ENCODE results near the gene SEMA3E.
A peak's percentile ranks its signal among the peaks of the same experiment; 100 is the strongest.

The SEMA3E gene

DNA sequence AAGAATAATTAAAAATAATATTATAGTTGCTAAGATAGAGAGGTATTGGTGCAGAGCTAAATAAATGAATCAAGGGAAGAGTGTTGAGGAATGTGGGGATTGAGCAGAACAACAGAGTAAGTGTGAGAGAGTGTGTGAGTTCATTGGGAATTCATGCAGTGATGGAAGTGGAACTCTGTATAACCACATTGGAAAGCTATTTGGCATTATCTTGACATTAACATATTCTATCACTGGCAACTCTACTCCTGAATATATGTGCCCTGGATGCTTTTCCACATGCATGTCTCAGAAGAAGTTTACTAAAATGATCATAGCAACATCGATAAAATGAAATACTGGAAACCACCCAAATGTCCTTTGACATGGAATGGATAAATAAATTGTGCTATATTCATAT lies 164.1 kb downstream of the SEMA3E start:
- Histone ChIP-seq H3K4me3 (no peak overlapping the region), H3K9ac (no peak overlapping the region), H3K27ac (no peak overlapping the region), H3K4me1 (no peaks in the 10 kb centered on the region), H3K27me3 (no peaks in the 10 kb centered on the region), H4K20me1 (no peaks in the 10 kb centered on the region), H3K36me3 (no peaks in the 10 kb centered on the region), H3K9me3 (replicated peaks in 1 of 11) (no peaks in the 10 kb centered on the region), H3K4me2 (no peak overlapping the region)
- TF ChIP-seq Cebpa-rat (IDR thresholded peaks at IDR 0.05), result no peak

DNA sequence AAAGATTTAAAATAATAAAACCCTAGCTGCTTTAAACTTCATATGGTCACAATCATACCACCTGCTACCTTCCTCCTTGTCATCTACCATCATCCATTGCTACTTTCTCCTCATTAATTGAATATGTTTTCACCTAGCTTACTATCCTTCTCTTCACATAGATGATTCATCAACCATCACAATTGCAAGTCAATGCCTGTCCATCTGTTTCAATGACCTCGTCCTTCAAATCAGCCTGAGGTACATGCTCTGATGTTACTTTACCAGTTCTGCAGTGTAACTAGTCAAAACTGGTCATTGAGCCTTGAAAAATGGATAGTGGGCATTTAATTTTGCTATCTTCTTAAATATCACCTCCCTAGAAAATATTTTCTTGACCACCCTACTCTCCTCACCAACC lies 164.7 kb downstream of the SEMA3E start:
- no peak for TF ChIP-seq Cebpa-rat (IDR thresholded peaks at IDR 0.05)
- Histone ChIP-seq H3K9ac (no peak overlapping the region), H3K36me3 (no peaks in the 10 kb centered on the region), H3K9me3 (replicated peaks in 1 of 11) (no peaks in the 10 kb centered on the region), H4K20me1 (no peaks in the 10 kb centered on the region), H3K27me3 (no peaks in the 10 kb centered on the region), H3K4me3 (no peak overlapping the region), H3K27ac (no peak overlapping the region), H3K4me1 (no peaks in the 10 kb centered on the region), H3K4me2 (no peak overlapping the region)

DNA sequence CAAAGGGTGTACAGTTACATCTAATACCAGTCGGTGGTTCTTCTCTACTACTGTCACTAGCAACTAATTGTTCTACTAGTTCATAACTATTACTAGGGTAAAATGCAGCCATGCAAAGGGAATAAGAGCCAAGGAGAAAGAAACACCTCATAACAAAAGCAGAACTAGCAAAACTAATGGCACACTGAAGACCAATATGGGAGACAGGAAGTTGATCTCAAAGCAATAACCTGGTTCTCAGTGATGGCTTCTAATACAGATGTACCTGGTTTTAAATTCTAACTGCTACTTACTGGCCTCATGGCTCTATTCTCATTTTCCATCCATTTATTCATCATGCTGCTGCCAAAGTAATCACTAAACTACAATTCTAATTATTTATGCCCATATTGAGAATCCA lies 170.3 kb downstream of the SEMA3E start:
- no peak overlapping the region for H3K4me3 ChIP-seq
- no peaks in the 10 kb centered on the region for H4K20me1 ChIP-seq
- no peaks in the 10 kb centered on the region for H3K4me1 ChIP-seq
- no peaks in the 10 kb centered on the region for H3K9me3 ChIP-seq (replicated peaks in 1 of 11)
- TF ChIP-seq Cebpa-rat (IDR thresholded peaks at IDR 0.05), result no peak
- no peak overlapping the region for H3K27ac ChIP-seq
- H3K36me3 ChIP-seq, result no peaks in the 10 kb centered on the region
- no peaks in the 10 kb centered on the region for H3K27me3 ChIP-seq
- no peak overlapping the region for H3K9ac ChIP-seq
- no peak overlapping the region for H3K4me2 ChIP-seq

DNA sequence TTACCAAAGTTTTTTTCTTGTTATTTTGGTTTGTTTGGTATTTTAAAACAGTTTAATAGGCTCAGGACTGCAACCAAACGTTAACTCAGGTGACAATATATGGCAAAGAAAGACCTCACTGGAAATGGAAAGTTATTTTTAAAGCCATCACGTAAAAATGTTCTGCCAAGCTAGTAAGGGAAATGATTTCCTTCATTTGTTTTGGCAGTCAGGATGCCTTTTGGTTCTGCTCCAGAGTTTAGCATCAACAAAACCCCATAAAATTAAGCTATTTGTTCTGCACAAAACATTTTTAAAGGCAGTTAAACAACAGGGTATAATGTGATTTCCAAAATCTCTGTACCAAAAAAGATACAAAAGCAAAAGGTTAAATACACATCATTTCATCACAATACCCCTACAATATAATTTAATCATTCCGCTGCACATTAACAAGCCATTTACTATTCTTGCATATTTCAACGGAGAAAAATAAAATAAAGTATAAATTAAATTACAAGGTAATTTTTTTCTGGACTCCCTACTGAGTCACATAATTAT lies 172.4 kb downstream of the SEMA3E start:
- no peak overlapping the region for H3K4me2 ChIP-seq
- H4K20me1 ChIP-seq, result no peaks in the 10 kb centered on the region
- no peaks in the 10 kb centered on the region for H3K36me3 ChIP-seq
- TF ChIP-seq Cebpa-rat (IDR thresholded peaks at IDR 0.05), result no peak
- no peaks in the 10 kb centered on the region for H3K9me3 ChIP-seq (replicated peaks in 1 of 11)
- H3K27ac ChIP-seq, result no peak overlapping the region
- no peak overlapping the region for H3K9ac ChIP-seq
- no peak overlapping the region for H3K4me3 ChIP-seq
- no peaks in the 10 kb centered on the region for H3K4me1 ChIP-seq
- H3K27me3 ChIP-seq, result no peaks in the 10 kb centered on the region

DNA sequence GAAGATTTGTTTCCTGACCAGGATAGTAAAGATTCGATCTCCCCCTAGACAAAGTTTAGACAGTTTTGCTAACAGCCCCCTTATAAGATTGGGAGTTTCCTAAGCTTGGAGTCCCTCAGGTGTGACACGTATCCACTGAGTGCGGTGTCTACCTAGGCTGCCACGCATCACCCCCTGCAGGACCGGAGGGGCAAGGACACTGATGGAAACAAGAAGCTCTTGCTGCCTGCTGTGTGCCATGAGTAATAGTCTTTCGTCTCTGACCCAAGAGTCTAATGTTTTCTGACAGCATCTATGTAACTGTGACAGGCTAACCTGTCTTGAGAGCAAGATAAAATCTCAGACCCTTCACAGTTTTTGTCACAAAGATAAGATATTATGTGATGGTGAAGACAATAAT lies 173.5 kb downstream of the SEMA3E start:
- Histone ChIP-seq H3K4me1 (no peaks in the 10 kb centered on the region), H4K20me1 (no peaks in the 10 kb centered on the region), H3K27ac (no peak overlapping the region), H3K36me3 (no peaks in the 10 kb centered on the region), H3K9ac (no peak overlapping the region), H3K4me3 (no peak overlapping the region), H3K27me3 (no peaks in the 10 kb centered on the region), H3K9me3 (replicated peaks in 1 of 11) (no peaks in the 10 kb centered on the region), H3K4me2 (no peak overlapping the region)
- TF ChIP-seq Cebpa-rat (IDR thresholded peaks at IDR 0.05), result no peak

GRCh38 chr7:83472376-83472775 lies 176.6 kb downstream of the SEMA3E start:
- H3K9ac ChIP-seq, result no peak overlapping the region
- H3K9me3 ChIP-seq (replicated peaks in 1 of 11), result no peaks in the 10 kb centered on the region
- H4K20me1 ChIP-seq, result no peaks in the 10 kb centered on the region
- TF ChIP-seq Cebpa-rat (IDR thresholded peaks at IDR 0.05), result no peak
- H3K27ac ChIP-seq, result no peak overlapping the region
- no peaks in the 10 kb centered on the region for H3K36me3 ChIP-seq
- H3K4me1 ChIP-seq, result peaks cover 0 to 9% (median 3%) of the 10 kb centered on the region in 10 experiments; a peak in 6 of 20 replicates
- no peak overlapping the region for H3K4me2 ChIP-seq
- no peaks in the 10 kb centered on the region for H3K27me3 ChIP-seq
- no peak overlapping the region for H3K4me3 ChIP-seq

- Histone ChIP-seq H3K4me2 (no peak overlapping the region), H3K4me3 (no peak overlapping the region), H3K9ac (no peak overlapping the region), H3K27ac (no peak overlapping the region), H3K27me3 (no peaks in the 10 kb centered on the region), H3K9me3 (replicated peaks in 1 of 11) (no peaks in the 10 kb centered on the region), H3K36me3 (no peaks in the 10 kb centered on the region), H3K4me1 (peaks cover 0 to 9% (median 3%) of the 10 kb centered on the region in 10 experiments; a peak in 6 of 20 replicates), H4K20me1 (no peaks in the 10 kb centered on the region)
- TF ChIP-seq Cebpa-rat (IDR thresholded peaks at IDR 0.05), result no peak
Measured at GRCh38 chr7:83469491-83469890, 179.4 kb downstream of the SEMA3E start.

- Histone ChIP-seq H4K20me1 (no peaks in the 10 kb centered on the region), H3K4me2 (no peak overlapping the region), H3K36me3 (no peaks in the 10 kb centered on the region), H3K4me3 (no peak overlapping the region), H3K27ac (no peak overlapping the region), H3K9me3 (replicated peaks in 1 of 11) (no peaks in the 10 kb centered on the region), H3K4me1 (peaks cover 0 to 9% (median 3%) of the 10 kb centered on the region in 10 experiments; a peak in 6 of 20 replicates), H3K9ac (no peak overlapping the region), H3K27me3 (no peaks in the 10 kb centered on the region)
- TF ChIP-seq Cebpa-rat (IDR thresholded peaks at IDR 0.05), result no peak
Measured at GRCh38 chr7:83469076-83469475, 179.9 kb downstream of the SEMA3E start.

GRCh38 chr7:83468251-83468739 lies 180.6 kb downstream of the SEMA3E start:
- Histone ChIP-seq H3K9ac (no peak overlapping the region), H3K27me3 (no peaks in the 10 kb centered on the region), H4K20me1 (no peaks in the 10 kb centered on the region), H3K4me2 (peak overlapping the region in 2 of 11 experiments; percentile 17 to 47; a peak in 4 of 22 replicates), H3K4me3 (no peak overlapping the region), H3K4me1 (peaks cover 0 to 9% (median 3%) of the 10 kb centered on the region in 10 experiments; a peak in 6 of 20 replicates), H3K9me3 (replicated peaks in 1 of 11) (no peaks in the 10 kb centered on the region), H3K36me3 (no peaks in the 10 kb centered on the region), H3K27ac (no peak overlapping the region)
- no peak for TF ChIP-seq Cebpa-rat (IDR thresholded peaks at IDR 0.05)

DNA sequence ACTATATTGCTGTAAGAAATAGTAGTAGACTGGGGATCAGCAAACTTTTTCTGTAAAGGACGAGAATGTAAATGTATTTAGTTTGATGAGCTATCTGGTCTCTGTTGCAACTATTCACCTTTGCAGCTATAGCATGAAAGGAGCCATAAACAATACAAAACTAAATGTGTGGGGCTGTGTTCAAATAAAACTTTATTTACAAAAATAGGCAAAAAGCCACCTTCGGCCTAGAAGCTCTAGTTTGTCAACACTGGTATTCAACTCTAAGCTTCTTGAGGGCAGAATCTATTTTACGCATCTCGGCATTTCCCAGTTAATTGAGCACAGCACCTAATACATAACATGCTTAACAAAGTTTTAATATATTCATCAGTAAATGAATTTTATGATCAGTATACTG lies 181.4 kb downstream of the SEMA3E start:
- H3K4me3 ChIP-seq, result no peak overlapping the region
- no peak overlapping the region for H3K4me2 ChIP-seq
- H3K4me1 ChIP-seq, result peaks cover 0 to 9% (median 3%) of the 10 kb centered on the region in 10 experiments; a peak in 6 of 20 replicates
- H4K20me1 ChIP-seq, result no peaks in the 10 kb centered on the region
- TF ChIP-seq Cebpa-rat (IDR thresholded peaks at IDR 0.05), result no peak
- H3K9ac ChIP-seq, result no peak overlapping the region
- no peak overlapping the region for H3K27ac ChIP-seq
- H3K9me3 ChIP-seq (replicated peaks in 1 of 11), result no peaks in the 10 kb centered on the region
- H3K27me3 ChIP-seq, result no peaks in the 10 kb centered on the region
- no peaks in the 10 kb centered on the region for H3K36me3 ChIP-seq

Data from BLaER1 treated with 17β-estradiol and CSF1 and Interleukin-3, amounts not matched to agents 10 nM and 100 nM (cell line).